ENCODE measurements around the gene GRIK4. TPM values are rescaled to one million over a fixed set of nuclear protein-coding genes. Genes with fewer than 3 reads are reported as not detected.

GRIK4 gene
- total RNA-seq, 1 experiment from 2014 or later: 3.3 TPM

GRCh38 chr11:120645639-120646038, 134.1 kb downstream of the GRIK4 start (continued):
- TF ChIP-seq JAZF1 (CRISPR knock-in tag; IDR thresholded peaks at IDR 0.05) (no peak), CREM (CRISPR knock-in tag; IDR thresholded peaks at IDR 0.05) (peak; percentile 80; the same call in 1 of the 2 replicates), ATF2 (CRISPR knock-in tag; IDR thresholded peaks at IDR 0.05; ENCODE audit: borderline replicate concordance, low read depth) (no peak), USF1 (CRISPR knock-in tag; IDR thresholded peaks at IDR 0.05) (no peak), SOX15 (CRISPR knock-in tag; IDR thresholded peaks at IDR 0.05) (no peak), GRHL2 (CRISPR knock-in tag; IDR thresholded peaks at IDR 0.05; ENCODE audit: insufficient replicate concordance, severe bottlenecking) (no peak), HMGA2 (CRISPR knock-in tag; IDR thresholded peaks at IDR 0.05) (no peak)
- TF ChIP-seq, protein P1, sequence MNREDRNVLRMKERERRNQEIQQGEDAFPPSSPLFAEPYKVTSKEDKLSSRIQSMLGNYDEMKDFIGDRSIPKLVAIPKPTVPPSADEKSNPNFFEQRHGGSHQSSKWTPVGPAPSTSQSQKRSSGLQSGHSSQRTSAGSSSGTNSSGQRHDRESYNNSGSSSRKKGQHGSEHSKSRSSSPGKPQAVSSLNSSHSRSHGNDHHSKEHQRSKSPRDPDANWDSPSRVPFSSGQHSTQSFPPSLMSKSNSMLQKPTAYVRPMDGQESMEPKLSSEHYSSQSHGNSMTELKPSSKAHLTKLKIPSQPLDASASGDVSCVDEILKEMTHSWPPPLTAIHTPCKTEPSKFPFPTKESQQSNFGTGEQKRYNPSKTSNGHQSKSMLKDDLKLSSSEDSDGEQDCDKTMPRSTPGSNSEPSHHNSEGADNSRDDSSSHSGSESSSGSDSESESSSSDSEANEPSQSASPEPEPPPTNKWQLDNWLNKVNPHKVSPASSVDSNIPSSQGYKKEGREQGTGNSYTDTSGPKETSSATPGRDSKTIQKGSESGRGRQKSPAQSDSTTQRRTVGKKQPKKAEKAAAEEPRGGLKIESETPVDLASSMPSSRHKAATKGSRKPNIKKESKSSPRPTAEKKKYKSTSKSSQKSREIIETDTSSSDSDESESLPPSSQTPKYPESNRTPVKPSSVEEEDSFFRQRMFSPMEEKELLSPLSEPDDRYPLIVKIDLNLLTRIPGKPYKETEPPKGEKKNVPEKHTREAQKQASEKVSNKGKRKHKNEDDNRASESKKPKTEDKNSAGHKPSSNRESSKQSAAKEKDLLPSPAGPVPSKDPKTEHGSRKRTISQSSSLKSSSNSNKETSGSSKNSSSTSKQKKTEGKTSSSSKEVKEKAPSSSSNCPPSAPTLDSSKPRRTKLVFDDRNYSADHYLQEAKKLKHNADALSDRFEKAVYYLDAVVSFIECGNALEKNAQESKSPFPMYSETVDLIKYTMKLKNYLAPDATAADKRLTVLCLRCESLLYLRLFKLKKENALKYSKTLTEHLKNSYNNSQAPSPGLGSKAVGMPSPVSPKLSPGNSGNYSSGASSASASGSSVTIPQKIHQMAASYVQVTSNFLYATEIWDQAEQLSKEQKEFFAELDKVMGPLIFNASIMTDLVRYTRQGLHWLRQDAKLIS (CRISPR knock-in tag; IDR thresholded peaks at IDR 0.05; ENCODE audit: borderline replicate concordance): no peak

- ATAC-seq: peak; percentile 20
- H3K27ac Mint-ChIP-seq: no peak overlapping the region
- ChIA-PET CTCF (interaction anchor here (0.6 to 2.1 kb wide), 18 partner anchors 10 to 310 kb away, joined by 3 to 19 read pairs (median 4); partner anchors contain the start of genes ARHGEF12 and GRIK4), POLR2A (no interaction called here)
- H3K4me3 Mint-ChIP-seq: no peak overlapping the region
- peaks cover 100% of the 10 kb centered on the region for H3K27me3 Mint-ChIP-seq (ENCODE audit: low read depth)
- H3K9me3 Mint-ChIP-seq: no peaks in the 10 kb centered on the region
- no peaks in the 10 kb centered on the region for H3K36me3 Mint-ChIP-seq
- DNase-seq (ENCODE audit: low spot score): no peak
- no peak for TF ChIP-seq FOXP1 (CRISPR knock-in tag; IDR thresholded peaks at IDR 0.05; ENCODE audit: borderline replicate concordance)
- TF ChIP-seq ZNF317 (CRISPR knock-in tag; IDR thresholded peaks at IDR 0.05; ENCODE audit: borderline replicate concordance, low read depth): no peak
- TF ChIP-seq, protein P2, sequence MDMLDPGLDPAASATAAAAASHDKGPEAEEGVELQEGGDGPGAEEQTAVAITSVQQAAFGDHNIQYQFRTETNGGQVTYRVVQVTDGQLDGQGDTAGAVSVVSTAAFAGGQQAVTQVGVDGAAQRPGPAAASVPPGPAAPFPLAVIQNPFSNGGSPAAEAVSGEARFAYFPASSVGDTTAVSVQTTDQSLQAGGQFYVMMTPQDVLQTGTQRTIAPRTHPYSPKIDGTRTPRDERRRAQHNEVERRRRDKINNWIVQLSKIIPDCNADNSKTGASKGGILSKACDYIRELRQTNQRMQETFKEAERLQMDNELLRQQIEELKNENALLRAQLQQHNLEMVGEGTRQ (CRISPR knock-in tag; IDR thresholded peaks at IDR 0.05): peak; percentile 68
- TF ChIP-seq OVOL2 (CRISPR knock-in tag; IDR thresholded peaks at IDR 0.05; ENCODE audit: borderline replicate concordance): no peak
- peak; percentile 43; the same call in 1 of the 2 replicates for TF ChIP-seq USF1 (CRISPR knock-in tag; IDR thresholded peaks at IDR 0.05)
- H3K4me1 Mint-ChIP-seq: peaks cover 46% of the 10 kb centered on the region
Observed at GRCh38 chr11:120646206-120646605, 134.7 kb downstream of the GRIK4 start.

- peaks cover 98% of the 10 kb centered on the region for H3K27me3 Mint-ChIP-seq (ENCODE audit: low read depth)
- POLR2A ChIA-PET: no interaction called here
- ATAC-seq: no peak
- no peak overlapping the region for H3K27ac Mint-ChIP-seq
- no peaks in the 10 kb centered on the region for H3K36me3 Mint-ChIP-seq
- DNase-seq (ENCODE audit: low spot score): no peak
- H3K4me1 Mint-ChIP-seq: peaks cover 38% of the 10 kb centered on the region
- H3K4me3 Mint-ChIP-seq: no peak overlapping the region
- H3K9me3 Mint-ChIP-seq: no peaks in the 10 kb centered on the region
- CTCF ChIA-PET: interaction anchor here (0.8 to 1.4 kb wide), 4 partner anchors 13 to 120 kb away, joined by 3 to 6 read pairs (median 3); no protein-coding TSS in a partner anchor
- TF ChIP-seq JUN (CRISPR knock-in tag; IDR thresholded peaks at IDR 0.05) (no peak), ZNF138 (CRISPR knock-in tag; conservative IDR thresholded peaks at IDR 0.05) (no peak), TCF7 (CRISPR knock-in tag; IDR thresholded peaks at IDR 0.05; ENCODE audit: low read depth) (no peak), GTF2I (CRISPR knock-in tag; conservative IDR thresholded peaks at IDR 0.05) (no peak), HMGA2 (CRISPR knock-in tag; IDR thresholded peaks at IDR 0.05) (no peak), E2F4 (CRISPR knock-in tag; IDR thresholded peaks at IDR 0.05; ENCODE audit: borderline replicate concordance, low read depth) (no peak), ZNF317 (CRISPR knock-in tag; IDR thresholded peaks at IDR 0.05; ENCODE audit: borderline replicate concordance, low read depth) (no peak)
- TF ChIP-seq, protein P3, sequence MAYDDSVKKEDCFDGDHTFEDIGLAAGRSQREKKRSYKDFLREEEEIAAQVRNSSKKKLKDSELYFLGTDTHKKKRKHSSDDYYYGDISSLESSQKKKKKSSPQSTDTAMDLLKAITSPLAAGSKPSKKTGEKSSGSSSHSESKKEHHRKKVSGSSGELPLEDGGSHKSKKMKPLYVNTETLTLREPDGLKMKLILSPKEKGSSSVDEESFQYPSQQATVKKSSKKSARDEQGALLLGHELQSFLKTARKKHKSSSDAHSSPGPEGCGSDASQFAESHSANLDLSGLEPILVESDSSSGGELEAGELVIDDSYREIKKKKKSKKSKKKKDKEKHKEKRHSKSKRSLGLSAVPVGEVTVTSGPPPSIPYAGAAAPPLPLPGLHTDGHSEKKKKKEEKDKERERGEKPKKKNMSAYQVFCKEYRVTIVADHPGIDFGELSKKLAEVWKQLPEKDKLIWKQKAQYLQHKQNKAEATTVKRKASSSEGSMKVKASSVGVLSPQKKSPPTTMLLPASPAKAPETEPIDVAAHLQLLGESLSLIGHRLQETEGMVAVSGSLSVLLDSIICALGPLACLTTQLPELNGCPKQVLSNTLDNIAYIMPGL (CRISPR knock-in tag; IDR thresholded peaks at IDR 0.05): no peak
Observed at GRCh38 chr11:120647681-120648080, 136.1 kb downstream of the GRIK4 start.

All from WTC11 (cell line).